ENCODE data around the gene ADAMTS17. TPM values are rescaled to one million over a fixed set of nuclear protein-coding genes. Genes with fewer than 3 reads are reported as not detected.

ADAMTS17 gene
- total and polyA plus RNA-seq, 4 donors, result 0.28 to 46.9 (median 9.1) TPM

DNA sequence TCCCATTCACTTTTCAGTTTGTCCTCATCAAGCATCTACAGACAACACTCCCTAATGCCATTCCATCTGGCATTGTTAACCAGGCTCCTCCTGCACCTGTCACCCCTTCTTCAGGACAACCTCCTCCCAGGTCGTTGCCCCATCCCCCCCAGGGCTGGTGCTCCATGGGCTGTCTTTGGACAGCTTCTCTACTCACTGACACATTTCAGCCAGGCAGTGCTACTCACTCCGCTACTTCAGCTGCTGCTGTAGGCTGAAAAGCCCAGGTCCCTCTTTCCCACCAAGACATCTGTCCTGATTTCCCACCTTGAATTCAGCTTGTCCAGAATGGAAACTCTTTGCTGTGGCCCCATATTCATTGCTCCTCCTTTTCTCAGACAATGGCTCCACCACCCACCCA is 61.9 kb downstream of the ADAMTS17 start:
- DNase-seq (ENCODE audit: low spot score), result no peak
- TF ChIP-seq RAD21 (IDR thresholded peaks at IDR 0.05), result no peak
- TF ChIP-seq, protein P1, sequence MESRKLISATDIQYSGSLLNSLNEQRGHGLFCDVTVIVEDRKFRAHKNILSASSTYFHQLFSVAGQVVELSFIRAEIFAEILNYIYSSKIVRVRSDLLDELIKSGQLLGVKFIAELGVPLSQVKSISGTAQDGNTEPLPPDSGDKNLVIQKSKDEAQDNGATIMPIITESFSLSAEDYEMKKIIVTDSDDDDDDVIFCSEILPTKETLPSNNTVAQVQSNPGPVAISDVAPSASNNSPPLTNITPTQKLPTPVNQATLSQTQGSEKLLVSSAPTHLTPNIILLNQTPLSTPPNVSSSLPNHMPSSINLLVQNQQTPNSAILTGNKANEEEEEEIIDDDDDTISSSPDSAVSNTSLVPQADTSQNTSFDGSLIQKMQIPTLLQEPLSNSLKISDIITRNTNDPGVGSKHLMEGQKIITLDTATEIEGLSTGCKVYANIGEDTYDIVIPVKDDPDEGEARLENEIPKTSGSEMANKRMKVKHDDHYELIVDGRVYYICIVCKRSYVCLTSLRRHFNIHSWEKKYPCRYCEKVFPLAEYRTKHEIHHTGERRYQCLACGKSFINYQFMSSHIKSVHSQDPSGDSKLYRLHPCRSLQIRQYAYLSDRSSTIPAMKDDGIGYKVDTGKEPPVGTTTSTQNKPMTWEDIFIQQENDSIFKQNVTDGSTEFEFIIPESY (IDR thresholded peaks at IDR 0.05), result no peak
- TF ChIP-seq YY1 (IDR thresholded peaks at IDR 0.05), result no peak
- TF ChIP-seq, protein P2, sequence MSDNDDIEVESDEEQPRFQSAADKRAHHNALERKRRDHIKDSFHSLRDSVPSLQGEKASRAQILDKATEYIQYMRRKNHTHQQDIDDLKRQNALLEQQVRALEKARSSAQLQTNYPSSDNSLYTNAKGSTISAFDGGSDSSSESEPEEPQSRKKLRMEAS (IDR thresholded peaks at IDR 0.05), result no peak
- TF ChIP-seq, protein P3, sequence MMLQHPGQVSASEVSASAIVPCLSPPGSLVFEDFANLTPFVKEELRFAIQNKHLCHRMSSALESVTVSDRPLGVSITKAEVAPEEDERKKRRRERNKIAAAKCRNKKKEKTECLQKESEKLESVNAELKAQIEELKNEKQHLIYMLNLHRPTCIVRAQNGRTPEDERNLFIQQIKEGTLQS (IDR thresholded peaks at IDR 0.05), result no peak
- TF ChIP-seq, protein P4, sequence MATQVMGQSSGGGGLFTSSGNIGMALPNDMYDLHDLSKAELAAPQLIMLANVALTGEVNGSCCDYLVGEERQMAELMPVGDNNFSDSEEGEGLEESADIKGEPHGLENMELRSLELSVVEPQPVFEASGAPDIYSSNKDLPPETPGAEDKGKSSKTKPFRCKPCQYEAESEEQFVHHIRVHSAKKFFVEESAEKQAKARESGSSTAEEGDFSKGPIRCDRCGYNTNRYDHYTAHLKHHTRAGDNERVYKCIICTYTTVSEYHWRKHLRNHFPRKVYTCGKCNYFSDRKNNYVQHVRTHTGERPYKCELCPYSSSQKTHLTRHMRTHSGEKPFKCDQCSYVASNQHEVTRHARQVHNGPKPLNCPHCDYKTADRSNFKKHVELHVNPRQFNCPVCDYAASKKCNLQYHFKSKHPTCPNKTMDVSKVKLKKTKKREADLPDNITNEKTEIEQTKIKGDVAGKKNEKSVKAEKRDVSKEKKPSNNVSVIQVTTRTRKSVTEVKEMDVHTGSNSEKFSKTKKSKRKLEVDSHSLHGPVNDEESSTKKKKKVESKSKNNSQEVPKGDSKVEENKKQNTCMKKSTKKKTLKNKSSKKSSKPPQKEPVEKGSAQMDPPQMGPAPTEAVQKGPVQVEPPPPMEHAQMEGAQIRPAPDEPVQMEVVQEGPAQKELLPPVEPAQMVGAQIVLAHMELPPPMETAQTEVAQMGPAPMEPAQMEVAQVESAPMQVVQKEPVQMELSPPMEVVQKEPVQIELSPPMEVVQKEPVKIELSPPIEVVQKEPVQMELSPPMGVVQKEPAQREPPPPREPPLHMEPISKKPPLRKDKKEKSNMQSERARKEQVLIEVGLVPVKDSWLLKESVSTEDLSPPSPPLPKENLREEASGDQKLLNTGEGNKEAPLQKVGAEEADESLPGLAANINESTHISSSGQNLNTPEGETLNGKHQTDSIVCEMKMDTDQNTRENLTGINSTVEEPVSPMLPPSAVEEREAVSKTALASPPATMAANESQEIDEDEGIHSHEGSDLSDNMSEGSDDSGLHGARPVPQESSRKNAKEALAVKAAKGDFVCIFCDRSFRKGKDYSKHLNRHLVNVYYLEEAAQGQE (IDR thresholded peaks at IDR 0.05), result no peak
- TF ChIP-seq FOXA1 (IDR thresholded peaks at IDR 0.05), result no peak
- no peak for TF ChIP-seq TAF1 (conservative IDR thresholded peaks at IDR 0.05)
- TF ChIP-seq, protein P5, sequence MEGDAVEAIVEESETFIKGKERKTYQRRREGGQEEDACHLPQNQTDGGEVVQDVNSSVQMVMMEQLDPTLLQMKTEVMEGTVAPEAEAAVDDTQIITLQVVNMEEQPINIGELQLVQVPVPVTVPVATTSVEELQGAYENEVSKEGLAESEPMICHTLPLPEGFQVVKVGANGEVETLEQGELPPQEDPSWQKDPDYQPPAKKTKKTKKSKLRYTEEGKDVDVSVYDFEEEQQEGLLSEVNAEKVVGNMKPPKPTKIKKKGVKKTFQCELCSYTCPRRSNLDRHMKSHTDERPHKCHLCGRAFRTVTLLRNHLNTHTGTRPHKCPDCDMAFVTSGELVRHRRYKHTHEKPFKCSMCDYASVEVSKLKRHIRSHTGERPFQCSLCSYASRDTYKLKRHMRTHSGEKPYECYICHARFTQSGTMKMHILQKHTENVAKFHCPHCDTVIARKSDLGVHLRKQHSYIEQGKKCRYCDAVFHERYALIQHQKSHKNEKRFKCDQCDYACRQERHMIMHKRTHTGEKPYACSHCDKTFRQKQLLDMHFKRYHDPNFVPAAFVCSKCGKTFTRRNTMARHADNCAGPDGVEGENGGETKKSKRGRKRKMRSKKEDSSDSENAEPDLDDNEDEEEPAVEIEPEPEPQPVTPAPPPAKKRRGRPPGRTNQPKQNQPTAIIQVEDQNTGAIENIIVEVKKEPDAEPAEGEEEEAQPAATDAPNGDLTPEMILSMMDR (IDR thresholded peaks at IDR 0.05; ENCODE audit: low read depth, low read length, missing input control), result no peak
- TF ChIP-seq GABPA (IDR thresholded peaks at IDR 0.05 in 1 of 2, conservative IDR thresholded peaks at IDR 0.05 in 1 of 2), result no peak
- TF ChIP-seq FOXA2 (IDR thresholded peaks at IDR 0.05), result no peak
- no peaks in the 10 kb centered on the region for H3K9me3 ChIP-seq (ENCODE audit: control insufficient read depth in 4 of 4, low read length in 3 of 4)

GRCh38 chr15:100279446-100279845 is 62.3 kb downstream of the ADAMTS17 start:
- no peak overlapping the region for H3K9ac ChIP-seq (ENCODE audit: low read depth in 1 of 2, low read length in 2 of 2)
- peaks cover 1 to 9% (median 6%) of the 10 kb centered on the region in 4 donors for H3K4me1 ChIP-seq (ENCODE audit: control insufficient read depth in 4 of 4, insufficient read depth in 4 of 4, low read length in 3 of 4)
- WGBS, result 94% methylated on average over 7 of the region's 7 CpGs
- H3K27me3 ChIP-seq (ENCODE audit: control insufficient read depth in 4 of 4, insufficient read depth in 4 of 4, low read length in 3 of 4), result no peaks in the 10 kb centered on the region
- H3K27ac ChIP-seq (ENCODE audit: low read depth in 1 of 2, low read length in 2 of 2), result no peak overlapping the region
- peaks cover 0 to 3% (median 1%) of the 10 kb centered on the region in 4 donors for H3K36me3 ChIP-seq (ENCODE audit: control insufficient read depth in 4 of 4, insufficient read depth in 3 of 4, low read depth in 1 of 4, low read length in 3 of 4)
- TF ChIP-seq TAF1 (conservative IDR thresholded peaks at IDR 0.05) (no peak), RXRA (IDR thresholded peaks at IDR 0.05) (no peak)
- no peak for DNase-seq (ENCODE audit: low spot score)
- no peaks in the 10 kb centered on the region for H3K9me3 ChIP-seq (ENCODE audit: control insufficient read depth in 4 of 4, low read length in 3 of 4)
- no peak overlapping the region for H3K4me3 ChIP-seq (ENCODE audit: low read depth in 1 of 3, low read length in 3 of 3)

More for the DNA sequence above, 61.9 kb downstream of the ADAMTS17 start:
- Histone ChIP-seq H3K27ac (ENCODE audit: low read depth in 1 of 2, low read length in 2 of 2) (no peak overlapping the region), H3K27me3 (ENCODE audit: control insufficient read depth in 4 of 4, insufficient read depth in 4 of 4, low read length in 3 of 4) (no peaks in the 10 kb centered on the region), H3K36me3 (ENCODE audit: control insufficient read depth in 4 of 4, insufficient read depth in 3 of 4, low read depth in 1 of 4, low read length in 3 of 4) (peaks cover 0 to 3% (median 1%) of the 10 kb centered on the region in 4 donors), H3K9ac (ENCODE audit: low read depth in 1 of 2, low read length in 2 of 2) (no peak overlapping the region), H3K4me3 (ENCODE audit: low read depth in 1 of 3, low read length in 3 of 3) (no peak overlapping the region), H3K4me1 (ENCODE audit: control insufficient read depth in 4 of 4, insufficient read depth in 4 of 4, low read length in 3 of 4) (peaks cover 1 to 13% (median 10%) of the 10 kb centered on the region in 4 donors)
- 74% methylated on average over 2 of the region's 2 CpGs for WGBS
